ENCODE measurements around the gene FNDC3B.

Gene FNDC3B

GRCh38 chr3:172257648-172258400 is 218.4 kb downstream of the FNDC3B start:
- Histone ChIP-seq H3K9ac (ENCODE audit: low read length) (no peak overlapping the region), H3F3A (ENCODE audit: insufficient read depth) (no peaks in the 10 kb centered on the region), H3K4me2 (ENCODE audit: low read depth, low read length, poor library complexity, severe bottlenecking) (no peak overlapping the region), H2AFZ (ENCODE audit: low read depth, low read length, severe bottlenecking) (no peak overlapping the region), H3K79me2 (ENCODE audit: insufficient read depth, low read length) (no peaks in the 10 kb centered on the region), H3K27me3 (ENCODE audit: low read length) (no peaks in the 10 kb centered on the region), H3K36me3 (ENCODE audit: low read length) (no peaks in the 10 kb centered on the region), H3K9me2 (replicated peaks; ENCODE audit: insufficient read depth, low read length) (no peaks in the 10 kb centered on the region), H3K9me3 (ENCODE audit: insufficient read depth, low read length) (no peaks in the 10 kb centered on the region), H3K27ac (ENCODE audit: low read depth, low read length) (no peak overlapping the region), H3K4me3 (ENCODE audit: insufficient read depth, low read length, poor library complexity, severe bottlenecking) (no peak overlapping the region), H4K20me1 (ENCODE audit: low read depth, low read length) (no peaks in the 10 kb centered on the region)
- TF ChIP-seq CTCF (IDR thresholded peaks at IDR 0.05; ENCODE audit: insufficient read depth, low read length, poor library complexity, severe bottlenecking) (no peak), EZH2phosphoT487 (conservative IDR thresholded peaks at IDR 0.05; ENCODE audit: low read length) (no peak)

GRCh38 chr3:172258624-172259023 is 219.2 kb downstream of the FNDC3B start:
- H2AFZ ChIP-seq (ENCODE audit: low read depth, low read length, severe bottlenecking): no peak overlapping the region
- no peak for TF ChIP-seq EZH2phosphoT487 (conservative IDR thresholded peaks at IDR 0.05; ENCODE audit: low read length)
- TF ChIP-seq CTCF (IDR thresholded peaks at IDR 0.05; ENCODE audit: insufficient read depth, low read length, poor library complexity, severe bottlenecking): no peak
- H3K9me3 ChIP-seq (ENCODE audit: insufficient read depth, low read length): no peaks in the 10 kb centered on the region
- no peak overlapping the region for H3K4me3 ChIP-seq (ENCODE audit: insufficient read depth, low read length, poor library complexity, severe bottlenecking)
- no peak overlapping the region for H3K4me2 ChIP-seq (ENCODE audit: low read depth, low read length, poor library complexity, severe bottlenecking)
- no peaks in the 10 kb centered on the region for H3F3A ChIP-seq (ENCODE audit: insufficient read depth)
- no peak overlapping the region for H3K9ac ChIP-seq (ENCODE audit: low read length)
- no peaks in the 10 kb centered on the region for H3K9me2 ChIP-seq (replicated peaks; ENCODE audit: insufficient read depth, low read length)
- H4K20me1 ChIP-seq (ENCODE audit: low read depth, low read length): no peaks in the 10 kb centered on the region
- no peaks in the 10 kb centered on the region for H3K27me3 ChIP-seq (ENCODE audit: low read length)
- no peak overlapping the region for H3K27ac ChIP-seq (ENCODE audit: low read depth, low read length)
- H3K36me3 ChIP-seq (ENCODE audit: low read length): no peaks in the 10 kb centered on the region
- H3K79me2 ChIP-seq (ENCODE audit: insufficient read depth, low read length): no peaks in the 10 kb centered on the region

GRCh38 chr3:172259111-172259541 is 219.7 kb downstream of the FNDC3B start:
- Histone ChIP-seq H3K9me2 (replicated peaks; ENCODE audit: insufficient read depth, low read length) (no peaks in the 10 kb centered on the region), H3K9ac (ENCODE audit: low read length) (no peak overlapping the region), H3K4me3 (ENCODE audit: insufficient read depth, low read length, poor library complexity, severe bottlenecking) (no peak overlapping the region), H3K9me3 (ENCODE audit: insufficient read depth, low read length) (no peaks in the 10 kb centered on the region), H3K79me2 (ENCODE audit: insufficient read depth, low read length) (no peaks in the 10 kb centered on the region), H3K27ac (ENCODE audit: low read depth, low read length) (no peak overlapping the region), H3K4me2 (ENCODE audit: low read depth, low read length, poor library complexity, severe bottlenecking) (no peak overlapping the region), H4K20me1 (ENCODE audit: low read depth, low read length) (no peaks in the 10 kb centered on the region), H2AFZ (ENCODE audit: low read depth, low read length, severe bottlenecking) (no peak overlapping the region), H3K27me3 (ENCODE audit: low read length) (no peaks in the 10 kb centered on the region), H3K36me3 (ENCODE audit: low read length) (no peaks in the 10 kb centered on the region), H3F3A (ENCODE audit: insufficient read depth) (no peaks in the 10 kb centered on the region)
- TF ChIP-seq CTCF (IDR thresholded peaks at IDR 0.05; ENCODE audit: insufficient read depth, low read length, poor library complexity, severe bottlenecking) (no peak), EZH2phosphoT487 (conservative IDR thresholded peaks at IDR 0.05; ENCODE audit: low read length) (no peak)

Data from SU-DHL-6 (cell line).